Measurements from ENCODE around the gene HBA2. TPM values are rescaled to one million over a fixed set of nuclear protein-coding genes. Genes with fewer than 3 reads are reported as not detected.

The HBA2 gene
- total and polyA plus RNA-seq, 9 of the 15 experiments (the other 6 are each of a cell fraction or from before 2014, with no cell fraction given), result 40.4 to 853 (median 286) TPM

GRCh38 chr16:175011-175949 lies 2.6 kb downstream of the HBA2 start:
- Histone ChIP-seq H3K4me2 (ENCODE audit: insufficient read depth, low read length) (peak overlapping the region; percentile 52), H3K4me1 (replicated peaks in 1 of 2; ENCODE audit: control insufficient read depth in 2 of 2, insufficient read depth in 2 of 2, low read length in 2 of 2) (peaks cover 21 to 46% of the 10 kb centered on the region in 2 experiments; a peak in 4 of 5 replicates), H4K20me1 (replicated peaks; ENCODE audit: control insufficient read depth, insufficient read depth, low read length) (no peaks in the 10 kb centered on the region), H3K27me3 (ENCODE audit: control insufficient read depth in 2 of 2, insufficient read depth in 2 of 2, low read length in 2 of 2) (no peaks in the 10 kb centered on the region), H3K79me2 (ENCODE audit: control insufficient read depth, insufficient read depth, low read length) (peaks cover 36% of the 10 kb centered on the region), H3K36me3 (ENCODE audit: control insufficient read depth, insufficient read depth, low read length) (peaks cover 18% of the 10 kb centered on the region; the same call in 2 of the 3 replicates), H3K27ac (ENCODE audit: extremely low read depth, low read depth, low read length) (no peak overlapping the region), H3K9ac (ENCODE audit: insufficient read depth in 1 of 2, low read depth in 2 of 2, low read length in 2 of 2) (peak overlapping the region in 1 of 2 experiments; percentile 54; a peak in 1 of 4 replicates), H2AFZ (ENCODE audit: low read depth, low read length) (no peak overlapping the region), H3K9me1 (ENCODE audit: control insufficient read depth, insufficient read depth, low read length) (no peaks in the 10 kb centered on the region), H3K9me3 (replicated peaks; ENCODE audit: control insufficient read depth, insufficient read depth, low read depth, low read length) (no peaks in the 10 kb centered on the region), H3K4me3 (no peak overlapping the region)
- ChIA-PET POLR2A (no interaction called here), CTCF (ENCODE audit: low intra/inter-chr PET ratio) (no interaction called here)
- 15% methylated on average over 7 of the region's 8 CpGs for WGBS (ENCODE audit: insufficient coverage, low coverage, missing lambda C conversion rate)
- BruUV-seq (replicated peaks), result no TSS peak
- FAIRE-seq (no peak), ATAC-seq (no peak), DNase-seq (ENCODE audit: extremely low read depth in 1 of 4, low spot score in 3 of 4) (peak in 2 of 4 experiments; percentile 10 to 51)
- in situ Hi-C loops (cut with MboI) (no loop called here), intact Hi-C loops (cut with micrococcal nuclease) (no loop called here)
- TF ChIP-seq KDM5B (IDR thresholded peaks at IDR 0.05; ENCODE audit: insufficient replicate concordance, low read depth, low read length) (no peak), ZNF174 (CRISPR knock-in tag; IDR thresholded peaks at IDR 0.05) (no peak), KDM1A (IDR thresholded peaks at IDR 0.05) (peak; percentile 73 to 77), JUN (IDR thresholded peaks at IDR 0.05; ENCODE audit: borderline replicate concordance, low read depth, low read length) (no peak), JUN (CRISPR knock-in tag; IDR thresholded peaks at IDR 0.05; ENCODE audit: borderline replicate concordance) (no peak), ZFP91 (CRISPR knock-in tag; IDR thresholded peaks at IDR 0.05) (no peak), ZBTB8A (IDR thresholded peaks at IDR 0.05; ENCODE audit: partially characterized antibody) (no peak), TFAP4 (CRISPR knock-in tag; IDR thresholded peaks at IDR 0.05; ENCODE audit: borderline replicate concordance) (no peak), HDAC1 (IDR thresholded peaks at IDR 0.05) (peak in 1 of 2 experiments; percentile 38; a peak in 1 of 4 replicates), ZNF253 (CRISPR knock-in tag; conservative IDR thresholded peaks at IDR 0.05) (no peak), PBX2 (CRISPR knock-in tag; IDR thresholded peaks at IDR 0.05; ENCODE audit: low read depth) (no peak), PBX2 (tag; conservative IDR thresholded peaks at IDR 0.05; ENCODE audit: low read depth) (no peak), PCBP2 (IDR thresholded peaks at IDR 0.05; ENCODE audit: low read depth, low read length, poor library complexity, severe bottlenecking) (no peak), ZNF146 (CRISPR knock-in tag; IDR thresholded peaks at IDR 0.05; ENCODE audit: unreplicated experiment) (no peak), FOXK2 (conservative IDR thresholded peaks at IDR 0.05 in 1 of 2, IDR thresholded peaks at IDR 0.05 in 1 of 2; ENCODE audit: low read depth in 2 of 2) (0 out of 4 replicates have a peak, but pooled peaks of 1 of the 2 experiments have one; percentile 23), DMBX1 (CRISPR knock-in tag; IDR thresholded peaks at IDR 0.05; ENCODE audit: borderline replicate concordance) (no peak)
